ENCODE data around the gene CNOT1. TPM values are rescaled to one million over a fixed set of nuclear protein-coding genes. Genes with fewer than 3 reads are reported as not detected.
"Not testable (repeated sequence)": the region's sequence is repeated elsewhere in the genome, so short reads cannot be mapped to it uniquely, and the experiment has no call there.

CNOT1 gene
- total and polyA plus RNA-seq, 12 donors = 40.9 to 189 (median 155) TPM

DNA sequence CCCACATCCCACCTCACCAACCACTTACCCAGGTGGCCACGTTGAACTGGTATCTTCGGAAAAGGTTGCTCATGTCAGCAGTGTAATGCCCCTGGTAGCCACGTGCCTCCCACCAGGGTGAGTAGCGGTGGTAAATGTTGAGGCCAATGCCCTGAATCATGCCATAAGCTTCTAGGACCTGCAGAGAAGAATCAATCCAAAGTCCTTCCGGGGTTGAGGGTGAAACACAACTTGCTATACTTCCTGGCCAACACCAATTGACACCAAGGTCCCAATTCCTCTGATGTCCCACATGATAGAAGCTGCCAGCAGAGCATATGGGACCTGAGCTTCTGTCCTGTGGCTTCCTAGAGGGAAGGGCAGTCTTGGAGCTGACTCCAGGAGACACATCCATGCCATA lies 11.3 kb upstream of the CNOT1 start:
- Histone ChIP-seq H3K9me3 (replicated peaks in 1 of 3) (no peaks in the 10 kb centered on the region), H3K4me3 (no peak overlapping the region), H3K27me3 (no peaks in the 10 kb centered on the region), H3K4me1 (replicated peaks in 1 of 2) (no peaks in the 10 kb centered on the region), H3K27ac (no peak overlapping the region), H3K36me3 (replicated peaks in 1 of 2) (no peaks in the 10 kb centered on the region)
- WGBS, 4 donors = 83 to 90% (median 90%) methylated on average over 5 of the region's 5 CpGs; no CpG with 5 or more reads in 1 of the 4 donors
- no peak for DNase-seq
- intact Hi-C loops (cut with DNase I) = no loop called here
- no peak for TF ChIP-seq POLR2A (IDR thresholded peaks at IDR 0.05)
- TF ChIP-seq, protein P1, sequence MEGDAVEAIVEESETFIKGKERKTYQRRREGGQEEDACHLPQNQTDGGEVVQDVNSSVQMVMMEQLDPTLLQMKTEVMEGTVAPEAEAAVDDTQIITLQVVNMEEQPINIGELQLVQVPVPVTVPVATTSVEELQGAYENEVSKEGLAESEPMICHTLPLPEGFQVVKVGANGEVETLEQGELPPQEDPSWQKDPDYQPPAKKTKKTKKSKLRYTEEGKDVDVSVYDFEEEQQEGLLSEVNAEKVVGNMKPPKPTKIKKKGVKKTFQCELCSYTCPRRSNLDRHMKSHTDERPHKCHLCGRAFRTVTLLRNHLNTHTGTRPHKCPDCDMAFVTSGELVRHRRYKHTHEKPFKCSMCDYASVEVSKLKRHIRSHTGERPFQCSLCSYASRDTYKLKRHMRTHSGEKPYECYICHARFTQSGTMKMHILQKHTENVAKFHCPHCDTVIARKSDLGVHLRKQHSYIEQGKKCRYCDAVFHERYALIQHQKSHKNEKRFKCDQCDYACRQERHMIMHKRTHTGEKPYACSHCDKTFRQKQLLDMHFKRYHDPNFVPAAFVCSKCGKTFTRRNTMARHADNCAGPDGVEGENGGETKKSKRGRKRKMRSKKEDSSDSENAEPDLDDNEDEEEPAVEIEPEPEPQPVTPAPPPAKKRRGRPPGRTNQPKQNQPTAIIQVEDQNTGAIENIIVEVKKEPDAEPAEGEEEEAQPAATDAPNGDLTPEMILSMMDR (IDR thresholded peaks at IDR 0.05) = no peak

DNA sequence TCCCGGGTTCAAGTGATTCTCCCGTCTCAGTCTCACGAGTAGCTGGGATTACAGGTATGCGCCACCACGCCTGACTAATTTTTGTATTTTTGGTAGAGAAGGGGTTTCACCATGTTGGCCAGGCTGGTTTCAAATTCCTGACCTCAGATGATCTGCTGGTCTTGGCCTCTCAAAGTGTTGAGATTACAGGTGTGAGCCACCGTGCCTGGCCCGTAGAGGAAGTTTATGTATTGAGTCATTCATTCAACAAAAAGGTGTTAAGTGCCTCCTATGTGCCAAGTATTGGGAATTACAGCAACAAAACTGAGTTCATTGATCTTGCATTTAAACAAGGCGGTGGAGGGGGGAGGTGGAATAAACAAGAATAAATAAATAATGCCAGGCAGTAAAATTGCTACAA lies 10.2 kb upstream of the CNOT1 start:
- DNase-seq = no peak
- intact Hi-C loops (cut with DNase I) = loop anchor here in 1 of 2 donors (10.0 kb wide), 1 partner anchor 135 kb away; the partner anchor contains the start of gene NDRG4
- Histone ChIP-seq H3K9me3 (replicated peaks in 1 of 3) (no peaks in the 10 kb centered on the region), H3K36me3 (replicated peaks in 1 of 2) (no peaks in the 10 kb centered on the region), H3K4me3 (no peak overlapping the region), H3K27me3 (no peaks in the 10 kb centered on the region), H3K4me1 (replicated peaks in 1 of 2) (no peaks in the 10 kb centered on the region), H3K27ac (no peak overlapping the region)
- no peak for TF ChIP-seq POLR2A (IDR thresholded peaks at IDR 0.05)
- TF ChIP-seq, protein P1 (IDR thresholded peaks at IDR 0.05) = no peak
- WGBS, 4 donors = 83 to 90% (median 87%) methylated on average over 5 to 8 of the region's 8 CpGs

DNA sequence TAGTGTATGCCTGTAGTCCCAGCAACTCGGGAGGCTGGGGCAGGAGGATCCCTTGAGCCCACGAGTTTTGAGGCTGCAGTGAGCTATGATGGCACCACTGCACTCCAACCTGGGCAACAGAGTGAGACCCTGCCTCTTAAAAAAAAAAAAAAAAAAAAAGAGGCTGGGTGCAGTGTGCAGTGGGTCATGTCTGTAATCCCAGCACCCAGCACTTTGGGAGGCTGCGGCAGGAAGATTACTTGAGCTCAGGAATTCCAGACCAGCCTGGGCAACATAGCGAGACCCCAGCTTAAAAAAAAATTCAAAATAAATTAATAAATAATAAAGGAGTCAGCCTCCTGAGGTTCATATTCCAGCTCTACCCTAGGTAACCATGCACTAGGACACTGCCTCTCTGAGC lies 9.6 kb upstream of the CNOT1 start:
- no peak for TF ChIP-seq POLR2A (IDR thresholded peaks at IDR 0.05)
- TF ChIP-seq, protein P1 (IDR thresholded peaks at IDR 0.05) = no peak
- Histone ChIP-seq H3K4me1 (replicated peaks in 1 of 2) (no peaks in the 10 kb centered on the region), H3K27me3 (no peaks in the 10 kb centered on the region), H3K4me3 (no peak overlapping the region), H3K27ac (no peak overlapping the region), H3K9me3 (replicated peaks in 1 of 3) (no peaks in the 10 kb centered on the region), H3K36me3 (replicated peaks in 1 of 2) (no peaks in the 10 kb centered on the region)
- no peak for DNase-seq
- intact Hi-C loops (cut with DNase I) = loop anchor here in 1 of 2 donors (10.0 kb wide), 1 partner anchor 134 kb away; the partner anchor contains the start of gene NDRG4
- WGBS, 4 donors = 61 to 88% (median 75%) methylated on average over 4 of the region's 4 CpGs

GRCh38 chr16:58638148-58639036 lies 8.8 kb upstream of the CNOT1 start:
- WGBS, 4 donors = 34 to 44% (median 36%) methylated on average over 8 of the region's 8 CpGs
- Histone ChIP-seq H3K27me3 (no peaks in the 10 kb centered on the region), H3K27ac (no peak overlapping the region), H3K36me3 (replicated peaks in 1 of 2) (no peaks in the 10 kb centered on the region), H3K4me1 (replicated peaks in 1 of 2) (no peaks in the 10 kb centered on the region), H3K9me3 (replicated peaks in 1 of 3) (no peaks in the 10 kb centered on the region), H3K4me3 (no peak overlapping the region)
- intact Hi-C loops (cut with DNase I) = loop anchor here in 1 of 2 donors (10.0 kb wide), 1 partner anchor 134 kb away; the partner anchor contains the start of gene NDRG4
- TF ChIP-seq POLR2A (IDR thresholded peaks at IDR 0.05) = no peak
- TF ChIP-seq, protein P1 (IDR thresholded peaks at IDR 0.05) = peak; percentile 12 to 61 (median 52)
- peak; percentile 59 to 86 (median 83) for DNase-seq

DNA sequence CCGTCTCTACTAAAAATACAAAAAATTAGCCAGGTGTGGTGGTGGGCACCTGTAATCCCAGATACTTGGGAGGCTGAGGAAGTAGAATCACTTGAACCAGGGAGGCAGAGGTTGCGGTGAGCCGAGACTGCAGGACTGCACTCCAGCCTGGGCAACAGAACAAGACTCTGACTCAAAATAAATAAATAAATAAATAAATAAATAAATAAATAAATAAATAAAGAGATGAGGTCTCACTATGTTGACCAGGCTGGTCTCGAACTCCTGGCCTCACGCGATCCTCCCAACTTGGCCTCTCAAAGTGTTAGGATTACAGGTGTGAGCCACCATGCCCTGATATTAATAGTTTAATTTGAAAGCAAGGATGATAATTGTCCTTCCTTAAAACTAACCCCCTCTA lies 7.4 kb upstream of the CNOT1 start:
- H3K27me3 ChIP-seq; H3K4me3 ChIP-seq; H3K4me1 ChIP-seq (replicated peaks in 1 of 2); H3K9me3 ChIP-seq (replicated peaks in 1 of 3); H3K27ac ChIP-seq; H3K36me3 ChIP-seq (replicated peaks in 1 of 2): not testable (repeated sequence)
- 92 to 97% (median 96%) methylated on average over 6 of the region's 6 CpGs for WGBS, 4 donors
- intact Hi-C loops (cut with DNase I) = loop anchor here in 1 of 2 donors (10.0 kb wide), 1 partner anchor 132 kb away; the partner anchor contains the start of gene NDRG4
- peak in 1 of 7 donors; percentile 35 for DNase-seq

Measured in adrenal gland (tissue), 12 donors.